Measurements from ENCODE around the gene CLASRP. TPM values are rescaled to one million over a fixed set of nuclear protein-coding genes. Genes with fewer than 3 reads are reported as not detected.
"Not testable (repeated sequence)": the region's sequence is repeated elsewhere in the genome, so short reads cannot be mapped to it uniquely, and the experiment has no call there.

CLASRP gene
- total RNA-seq, 1 donor from 2014 or later: 33.4 TPM

GRCh38 chr19:45112111-45112827 lies 73.4 kb downstream of the CLASRP start:
- intact Hi-C loops (cut with DNase I): no loop called here
- DNase-seq (ENCODE audit: missing footprints) (no peak), ATAC-seq (peak; percentile 23)

GRCh38 chr19:45113628-45114027 lies 74.8 kb downstream of the CLASRP start:
- DNase-seq (ENCODE audit: missing footprints) (no peak), ATAC-seq (no peak)
- intact Hi-C loops (cut with DNase I): no loop called here

- DNase-seq (ENCODE audit: missing footprints) (peak; percentile 17), ATAC-seq (no peak)
- intact Hi-C loops (cut with DNase I): no loop called here
Observed at GRCh38 chr19:45114116-45114515, 75.3 kb downstream of the CLASRP start.

- intact Hi-C loops (cut with DNase I): no loop called here
- ATAC-seq (no peak), DNase-seq (ENCODE audit: missing footprints) (peak; percentile 52)
Observed at GRCh38 chr19:45115809-45116615, 77.2 kb downstream of the CLASRP start.

GRCh38 chr19:45117167-45117594 lies 78.3 kb downstream of the CLASRP start:
- no peak for ATAC-seq
- intact Hi-C loops (cut with DNase I): no loop called here
- peak; percentile 48 for DNase-seq (ENCODE audit: missing footprints)

- no peak for ATAC-seq
- intact Hi-C loops (cut with DNase I): no loop called here
- peak; percentile 39 for DNase-seq (ENCODE audit: missing footprints)
Observed at GRCh38 chr19:45117671-45118070, 78.8 kb downstream of the CLASRP start.

- no peak for ATAC-seq
- peak; percentile 40 for DNase-seq (ENCODE audit: missing footprints)
- intact Hi-C loops (cut with DNase I): no loop called here
Observed at GRCh38 chr19:45118106-45118505, 79.3 kb downstream of the CLASRP start.

- DNase-seq (ENCODE audit: missing footprints): peak; percentile 20
- intact Hi-C loops (cut with DNase I); ATAC-seq: not testable (repeated sequence)
Observed at GRCh38 chr19:45118591-45119355, 79.9 kb downstream of the CLASRP start.

GRCh38 chr19:45119582-45119981 lies 80.7 kb downstream of the CLASRP start:
- DNase-seq (ENCODE audit: missing footprints) (peak; percentile 62), ATAC-seq (no peak)
- intact Hi-C loops (cut with DNase I): no loop called here

Other genes starting within 250 kb of the CLASRP start
- gene BCAM, start 229.9 kb upstream of the CLASRP start, total RNA-seq: 91.9 TPM
- gene NECTIN2, start 192.7 kb upstream of the CLASRP start, total RNA-seq: 41.8 TPM
- 45.3 TPM for gene TOMM40, start 147.8 kb upstream of the CLASRP start, total RNA-seq
- 9.9 TPM for gene APOE, start 133.2 kb upstream of the CLASRP start, total RNA-seq
- gene APOC1, start 124.4 kb upstream of the CLASRP start, total RNA-seq: 1.4 TPM
- not detected for gene APOC4, start 96.8 kb upstream of the CLASRP start, total RNA-seq
- not detected for gene APOC2, start 93.0 kb upstream of the CLASRP start, total RNA-seq
- gene CLPTM1, start 83.7 kb upstream of the CLASRP start, total RNA-seq: 90.1 TPM
- gene RELB, start 37.6 kb upstream of the CLASRP start, total RNA-seq: 4.2 TPM
- gene ZNF296, start 37.4 kb downstream of the CLASRP start, total RNA-seq: 0.19 TPM
- 15.5 TPM for gene GEMIN7, start 40.2 kb downstream of the CLASRP start, total RNA-seq
- 15.1 TPM for gene PPP1R37, start 54.1 kb downstream of the CLASRP start, total RNA-seq
- not detected for gene NKPD1, start 121.9 kb downstream of the CLASRP start, total RNA-seq
- 14.2 TPM for gene TRAPPC6A, start 139.2 kb downstream of the CLASRP start, total RNA-seq
- gene BLOC1S3, start 139.7 kb downstream of the CLASRP start, total RNA-seq: 5.2 TPM
- 0.97 TPM for gene EXOC3L2, start 206.4 kb downstream of the CLASRP start, total RNA-seq
- 24.8 TPM for gene MARK4, start 212.2 kb downstream of the CLASRP start, total RNA-seq

Data from Right ventricle myocardium inferior (tissue), 1 donor.